ENCODE results near the gene SV2A.
A peak's percentile ranks its signal among the peaks of the same experiment; 100 is the strongest.
"Not testable (repeated sequence)": the region's sequence is repeated elsewhere in the genome, so short reads cannot be mapped to it uniquely, and the experiment has no call there.

SV2A gene

GRCh38 chr1:149917571-149918144, at the start of gene SV2A:
SV2A (minus strand) TSS chr1:149917844; CDS start chr1:149913840, 4,004 bp downstream.
- peak; percentile 30 for DNase-seq

DNA sequence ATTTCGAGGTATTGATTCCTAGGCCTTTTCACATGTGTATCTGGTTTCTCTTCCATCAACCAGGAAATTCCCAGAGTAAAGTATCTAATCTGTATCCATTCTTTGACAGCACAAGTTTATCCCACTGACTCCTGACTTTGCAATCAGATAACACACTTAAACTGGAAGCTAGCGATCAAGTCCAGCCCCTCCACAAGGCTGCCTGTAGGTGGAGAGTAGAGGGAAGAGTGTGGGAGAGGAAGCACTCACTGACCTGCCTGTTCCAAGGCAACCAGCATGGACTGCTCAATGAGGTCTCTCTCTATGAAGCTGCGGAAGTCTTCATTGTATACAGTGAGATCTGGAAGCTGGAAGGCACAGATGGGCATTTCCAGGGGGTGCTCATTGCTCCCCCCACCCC, 49.4 kb upstream of the SV2A start:
- no peak for DNase-seq

GRCh38 chr1:149966405-149966804, 48.8 kb upstream of the SV2A start:
- DNase-seq: no peak

DNA sequence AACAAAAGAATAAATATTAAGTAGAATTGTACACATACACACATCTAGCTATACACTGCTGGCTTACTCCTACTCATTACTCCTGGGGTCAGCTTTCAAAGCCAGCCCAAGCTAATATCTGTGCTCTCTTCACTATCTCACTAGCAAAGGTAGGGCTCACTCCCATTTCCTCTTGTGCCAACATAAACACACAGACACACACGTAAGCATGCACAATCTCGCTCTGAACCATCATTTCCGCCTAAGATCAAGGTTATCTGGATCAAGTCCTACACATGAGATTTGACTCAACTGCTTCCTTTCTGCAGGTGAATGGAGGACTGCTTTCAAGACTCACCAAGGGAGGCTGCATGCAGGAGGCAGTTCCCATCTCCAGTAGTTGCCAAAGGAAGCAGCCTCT, 47.8 kb upstream of the SV2A start:
- peak; percentile 20 for DNase-seq

GRCh38 chr1:149963358-149963757, 45.7 kb upstream of the SV2A start:
- no peak for DNase-seq

DNA sequence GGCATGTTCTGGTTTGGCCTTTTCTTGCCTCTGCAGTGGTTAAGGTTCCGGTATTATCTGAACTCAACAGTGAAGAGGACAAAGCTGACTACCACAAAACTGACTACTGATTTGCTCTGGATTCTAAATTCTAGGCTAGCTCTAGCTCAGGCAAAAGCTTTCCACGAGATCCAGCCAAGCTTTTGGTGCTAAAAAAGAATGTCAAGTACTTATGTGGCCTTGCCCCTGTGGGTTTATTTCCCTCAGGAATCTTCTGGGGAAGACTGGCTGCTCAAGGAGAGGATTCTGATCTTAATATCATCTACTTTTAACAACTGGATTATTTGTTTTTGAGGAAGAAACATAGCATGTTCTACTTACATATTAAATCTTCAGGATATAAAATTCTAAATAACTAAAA, 45.1 kb upstream of the SV2A start:
- DNase-seq: no peak

DNA sequence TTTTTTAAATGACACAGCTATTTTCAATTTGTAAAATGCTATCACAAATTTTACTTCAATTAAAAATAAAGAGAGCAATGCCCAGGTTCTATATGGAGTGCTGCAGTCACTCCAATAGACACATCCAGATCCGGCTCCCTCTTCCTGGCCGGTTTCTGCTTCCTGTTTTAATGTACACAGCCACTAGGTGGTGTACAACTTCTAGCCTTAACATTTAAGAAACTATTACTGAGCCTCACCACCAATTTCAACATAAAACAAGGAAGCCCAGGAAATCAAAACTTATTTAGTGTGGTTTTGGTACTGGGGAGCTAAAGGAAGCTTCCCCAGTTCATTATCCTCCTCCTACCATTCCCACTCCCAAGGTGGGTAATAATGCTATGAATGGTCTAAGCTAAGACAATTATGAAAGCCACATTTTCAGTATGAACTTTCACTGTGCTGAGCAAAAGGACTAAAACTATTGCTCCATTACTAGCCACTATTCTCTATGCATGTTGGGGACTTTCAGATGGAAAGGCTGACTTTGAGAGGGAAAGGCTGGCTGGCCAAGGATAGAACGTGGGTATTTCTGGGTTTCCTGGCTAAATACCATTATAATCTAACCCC, 44.5 kb upstream of the SV2A start:
- peak; percentile 71 for DNase-seq

DNA sequence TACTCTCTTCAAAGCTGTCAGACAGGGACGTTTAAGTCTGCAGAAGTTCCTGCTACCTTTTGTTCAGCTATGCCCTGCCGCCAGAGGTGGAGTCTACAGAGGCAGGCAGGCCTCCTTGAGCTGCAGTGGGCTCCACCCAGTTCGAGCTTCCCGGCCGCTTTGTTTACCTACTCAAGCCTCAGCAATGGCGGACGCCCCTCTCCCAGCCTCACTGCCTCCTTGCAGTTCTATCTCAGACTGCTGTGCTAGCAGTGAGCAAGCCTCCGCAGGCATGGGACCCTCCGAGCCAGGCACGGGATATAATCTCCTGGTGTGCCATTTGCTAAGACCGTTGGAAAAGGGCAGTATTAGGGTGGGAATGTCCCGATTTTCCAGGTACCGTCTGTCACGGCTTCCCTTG, 39.9 kb upstream of the SV2A start:
- not testable (repeated sequence) for DNase-seq

GRCh38 chr1:149949911-149950310, 32.3 kb upstream of the SV2A start:
- no peak for DNase-seq

DNA sequence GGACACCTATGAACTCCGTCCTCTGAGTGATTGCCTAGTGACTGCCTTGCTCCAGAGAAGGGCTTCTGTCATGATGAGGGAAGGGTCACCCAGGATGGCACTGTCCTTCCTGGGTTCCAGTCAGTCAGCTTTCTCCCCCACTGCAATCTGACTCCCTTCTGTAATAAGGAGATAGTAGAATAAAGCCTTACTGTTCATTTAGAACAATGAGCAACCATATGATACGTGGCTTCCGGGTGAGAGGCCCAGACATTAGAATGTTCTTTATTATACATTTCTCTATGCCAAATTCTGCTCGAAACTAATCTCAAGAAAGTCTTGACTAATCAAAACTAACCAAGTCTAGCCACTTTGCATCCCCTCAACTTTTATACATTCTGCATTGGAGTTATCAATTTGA, 27.6 kb upstream of the SV2A start:
- no peak for DNase-seq

DNA sequence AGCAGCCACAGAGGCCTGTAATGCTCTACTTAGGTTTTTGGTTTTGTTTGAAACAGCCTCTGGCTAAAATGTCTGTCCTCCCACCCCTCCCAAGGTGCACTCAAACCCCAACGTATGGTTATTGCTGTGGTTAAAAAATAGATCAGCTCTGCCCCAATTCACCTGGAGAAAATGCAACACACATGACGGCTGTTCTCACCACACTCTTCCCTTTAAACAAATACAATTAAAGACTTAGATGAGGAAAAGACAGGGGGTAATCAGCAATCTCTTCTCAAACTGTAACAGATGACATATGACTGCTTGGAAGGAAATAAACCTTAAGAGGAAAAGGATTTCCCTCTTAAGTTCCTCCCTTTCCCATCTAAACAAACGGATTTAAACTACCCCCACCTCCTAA, 25.2 kb upstream of the SV2A start:
- no peak for DNase-seq

GRCh38 chr1:149942207-149942606, 24.6 kb upstream of the SV2A start:
- DNase-seq: no peak

GRCh38 chr1:149940427-149940826, 22.8 kb upstream of the SV2A start:
- DNase-seq: no peak

DNA sequence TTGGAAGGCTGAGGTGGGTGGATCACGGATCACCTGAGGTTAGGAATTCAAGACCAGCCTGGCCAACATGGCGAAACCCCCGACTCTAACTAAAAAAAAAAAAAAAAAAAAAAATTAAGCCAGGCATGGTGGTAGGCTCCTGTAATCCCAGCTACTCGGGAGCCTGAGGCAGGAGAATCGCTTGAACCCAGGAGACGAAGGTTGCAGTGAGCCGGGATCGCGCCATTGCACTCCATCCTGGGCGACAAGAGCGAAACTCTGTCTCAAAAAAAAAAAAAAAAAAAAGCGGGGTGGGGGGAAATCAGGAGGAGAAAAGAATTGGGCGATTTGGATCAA, 21.0 kb upstream of the SV2A start:
- not testable (repeated sequence) for DNase-seq

DNA sequence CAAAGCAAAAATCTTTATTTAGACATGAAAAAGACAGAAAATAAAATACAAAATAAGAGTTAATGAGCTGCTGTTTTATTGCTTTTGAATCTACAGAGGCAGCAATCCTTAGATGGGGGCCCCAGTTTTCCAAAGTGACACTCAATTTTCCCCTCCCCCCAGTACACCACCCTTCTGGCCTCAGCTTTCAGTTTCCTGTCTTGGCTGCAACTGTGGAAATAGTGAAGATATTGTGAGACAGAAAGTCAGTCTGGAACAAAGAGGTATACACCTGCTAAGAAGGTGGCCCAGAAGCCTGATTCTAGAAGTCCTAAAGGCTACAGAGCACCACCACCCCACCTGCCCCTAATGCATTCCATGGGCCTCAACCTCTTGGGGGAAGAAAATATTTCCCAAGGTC, 20.1 kb upstream of the SV2A start:
- DNase-seq: peak; percentile 39

DNA sequence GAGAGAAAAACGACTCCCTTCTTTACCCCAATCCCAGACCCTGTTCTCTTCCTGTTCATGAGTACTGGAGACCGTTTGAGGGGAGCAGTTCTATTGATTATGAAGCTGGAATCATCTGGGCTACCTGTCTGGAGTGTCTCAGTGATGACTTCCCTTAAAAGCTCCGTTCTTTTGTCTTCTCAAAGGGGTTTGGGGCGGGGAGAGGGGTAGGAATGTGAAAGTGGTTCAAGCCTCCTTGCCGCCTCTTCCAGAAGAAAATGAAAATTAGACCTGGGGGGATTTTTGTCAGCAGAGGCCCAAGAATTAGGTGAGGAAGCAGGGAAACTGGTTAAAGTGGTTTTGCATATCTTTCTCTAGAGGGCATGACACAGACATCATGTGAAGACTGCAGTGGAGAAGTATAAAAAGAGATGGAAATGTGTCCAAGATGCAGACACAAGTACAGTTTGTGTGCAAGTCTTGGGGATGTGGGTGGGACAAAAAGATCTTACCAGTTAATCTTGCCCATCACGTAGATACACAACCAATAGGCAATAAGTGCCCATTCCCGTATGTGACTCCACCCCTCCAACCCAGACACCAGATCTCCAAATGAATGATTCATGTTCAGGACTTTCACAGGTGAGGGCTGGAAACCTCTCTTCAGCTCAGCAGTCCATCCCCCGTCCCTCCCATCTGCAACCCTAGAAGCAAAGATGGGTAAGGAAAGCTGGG, 19.5 kb upstream of the SV2A start:
- DNase-seq: peak; percentile 11

GRCh38 chr1:149936170-149936991, 18.7 kb upstream of the SV2A start, which contains the start of gene MTMR11:
MTMR11 (minus strand) TSS chr1:149936879; CDS start chr1:149936647, 232 bp downstream.
- no peak for DNase-seq

GRCh38 chr1:149934356-149934755, 16.7 kb upstream of the SV2A start:
- no peak for DNase-seq

DNA sequence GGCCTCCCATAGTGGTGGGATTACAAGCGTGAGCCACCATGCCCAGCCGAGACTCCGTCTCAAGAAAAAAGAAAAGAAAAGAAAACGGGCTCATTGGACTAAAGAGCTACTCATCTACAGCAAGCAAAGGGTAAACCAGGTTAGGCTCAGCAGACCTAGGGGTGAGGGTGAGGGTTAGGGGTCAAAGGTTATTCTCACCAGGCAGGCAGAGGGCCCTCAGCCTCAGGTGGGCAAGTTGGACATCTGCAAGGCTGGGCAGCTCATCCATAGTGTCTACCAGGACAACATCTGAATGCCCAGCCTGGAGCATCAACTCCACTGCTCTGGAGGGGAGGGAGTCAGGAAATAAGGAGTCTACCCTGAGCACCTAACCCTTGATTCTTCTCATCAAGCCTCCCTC, 15.6 kb upstream of the SV2A start:
- no peak for DNase-seq

DNA sequence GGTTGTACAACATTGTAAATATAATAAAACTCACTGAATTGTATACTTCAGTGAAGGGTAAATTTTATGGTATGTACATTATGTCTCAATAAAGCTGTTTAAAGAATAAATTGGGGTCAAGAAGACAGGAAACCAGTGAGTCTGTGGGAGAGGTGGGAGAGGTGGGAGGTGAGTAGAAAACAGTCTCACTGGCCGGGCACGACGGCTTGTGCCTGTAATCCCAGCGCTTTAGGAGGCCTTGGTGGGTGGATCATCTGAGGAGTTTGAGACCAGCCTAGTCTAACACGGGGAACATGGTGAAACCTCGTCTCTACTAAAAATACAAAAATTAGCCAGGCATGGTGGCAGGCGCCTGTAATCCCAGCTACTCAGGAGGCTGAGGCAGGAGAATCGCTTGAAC, 14.8 kb upstream of the SV2A start:
- DNase-seq: no peak

GRCh38 chr1:149931212-149931790, 13.7 kb upstream of the SV2A start:
- DNase-seq: no peak

- DNase-seq: no peak
Measured at GRCh38 chr1:149929856-149930255, 12.2 kb upstream of the SV2A start.

GRCh38 chr1:149928401-149928724, 10.7 kb upstream of the SV2A start:
- DNase-seq: no peak
